ENCODE measurements around the gene PPP1R12B.
A peak's percentile ranks its signal among the peaks of the same experiment; 100 is the strongest.
"Not testable (repeated sequence)": the region's sequence is repeated elsewhere in the genome, so short reads cannot be mapped to it uniquely, and the experiment has no call there.

PPP1R12B gene

DNA sequence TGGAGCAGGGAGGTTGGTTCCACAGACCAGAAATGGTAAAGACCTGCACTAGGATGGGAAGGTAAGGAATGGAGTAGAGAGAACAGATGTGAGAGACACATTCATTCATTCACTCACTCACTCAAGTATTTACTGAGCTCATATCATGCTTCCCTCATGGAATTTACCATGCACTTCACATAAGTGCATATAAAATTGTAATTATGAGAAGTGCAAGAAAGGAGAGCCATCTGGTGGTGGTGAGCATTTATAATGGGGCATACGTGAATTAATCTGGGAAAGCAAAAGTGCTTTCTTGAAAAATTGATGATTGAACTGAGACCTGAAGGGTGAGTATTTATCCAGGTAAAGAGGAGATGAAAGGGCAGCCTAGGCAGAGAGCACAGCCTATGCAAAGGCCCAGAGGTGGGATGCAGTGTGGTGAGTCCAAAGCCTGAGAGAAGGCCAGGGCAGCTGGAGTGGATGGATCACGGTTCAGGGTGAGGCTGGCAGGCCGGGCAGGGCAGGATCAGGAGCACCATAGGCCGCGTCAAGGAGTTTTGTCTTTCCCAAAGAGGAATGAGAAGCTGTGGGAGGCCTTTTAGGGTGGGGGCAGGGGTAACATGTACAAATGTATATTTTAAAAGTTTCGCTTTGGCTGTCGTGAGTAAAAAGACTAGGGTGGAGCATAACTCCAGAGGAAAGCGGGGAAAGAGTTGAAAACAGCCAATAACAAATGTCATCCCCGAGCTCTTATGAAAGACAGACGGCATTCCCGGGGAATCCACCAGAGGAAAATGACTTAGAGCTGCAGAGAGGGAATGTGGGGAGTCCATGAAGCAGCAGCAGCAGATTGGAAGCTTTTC is 266.1 kb downstream of the PPP1R12B start:
- not testable (repeated sequence) for DNase-seq (ENCODE audit: low spot score)

DNA sequence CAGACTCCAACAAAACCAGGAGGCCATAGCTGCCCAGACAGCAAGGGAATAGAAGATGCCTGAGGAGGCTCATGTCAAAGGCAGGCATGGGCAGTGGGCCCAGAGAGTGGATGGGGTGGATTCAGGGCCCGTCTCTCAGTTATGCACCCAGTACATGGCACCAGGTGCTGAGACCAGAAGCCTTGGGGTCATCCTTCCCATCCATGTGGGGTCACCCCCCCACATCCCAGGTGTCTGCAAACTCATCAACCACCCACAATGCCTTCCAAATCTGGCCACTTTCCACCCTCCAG is 266.7 kb downstream of the PPP1R12B start:
- DNase-seq (ENCODE audit: low spot score) = not testable (repeated sequence)

DNA sequence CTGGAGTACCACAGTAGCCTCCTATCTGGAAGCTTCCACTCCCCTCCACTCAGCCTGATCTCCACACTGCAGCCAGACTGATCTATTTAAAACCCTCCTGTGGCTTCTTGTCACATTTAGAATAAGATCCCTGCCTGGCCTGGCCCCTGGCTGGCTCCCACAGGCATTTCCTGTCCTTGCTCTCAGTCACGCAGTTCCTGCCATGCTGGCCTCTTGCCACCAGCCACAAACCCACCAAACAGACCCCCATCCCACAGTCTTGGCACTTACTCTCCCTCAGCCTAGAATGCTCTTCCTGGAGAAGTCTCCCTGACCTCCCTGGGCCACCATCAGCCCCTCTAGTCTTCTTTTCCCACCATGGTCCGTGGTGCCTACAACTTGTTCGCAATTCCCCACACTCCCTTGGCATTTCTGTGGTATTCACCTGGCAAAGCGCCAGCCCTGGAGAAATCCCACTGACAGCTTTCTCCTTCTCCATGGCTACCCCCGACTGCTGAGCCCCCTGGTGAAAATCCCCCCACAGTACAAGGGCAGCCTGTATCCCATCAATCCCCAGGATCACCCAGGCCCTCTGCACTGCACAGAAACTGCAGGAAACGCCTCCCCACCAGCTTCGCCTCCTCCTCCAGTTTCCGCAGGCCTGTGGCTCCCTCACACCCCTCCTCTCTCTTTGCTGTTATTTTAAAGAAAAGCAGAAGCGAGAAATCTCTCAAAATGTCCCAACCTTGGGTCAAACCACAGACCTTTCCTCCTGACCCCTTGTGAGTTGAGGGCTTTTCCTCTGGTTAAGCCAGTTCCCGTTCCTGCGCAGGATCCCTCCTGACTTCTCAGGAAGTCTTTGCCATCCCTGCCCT is 267.2 kb downstream of the PPP1R12B start:
- DNase-seq (ENCODE audit: low spot score) = peak; percentile 64

DNA sequence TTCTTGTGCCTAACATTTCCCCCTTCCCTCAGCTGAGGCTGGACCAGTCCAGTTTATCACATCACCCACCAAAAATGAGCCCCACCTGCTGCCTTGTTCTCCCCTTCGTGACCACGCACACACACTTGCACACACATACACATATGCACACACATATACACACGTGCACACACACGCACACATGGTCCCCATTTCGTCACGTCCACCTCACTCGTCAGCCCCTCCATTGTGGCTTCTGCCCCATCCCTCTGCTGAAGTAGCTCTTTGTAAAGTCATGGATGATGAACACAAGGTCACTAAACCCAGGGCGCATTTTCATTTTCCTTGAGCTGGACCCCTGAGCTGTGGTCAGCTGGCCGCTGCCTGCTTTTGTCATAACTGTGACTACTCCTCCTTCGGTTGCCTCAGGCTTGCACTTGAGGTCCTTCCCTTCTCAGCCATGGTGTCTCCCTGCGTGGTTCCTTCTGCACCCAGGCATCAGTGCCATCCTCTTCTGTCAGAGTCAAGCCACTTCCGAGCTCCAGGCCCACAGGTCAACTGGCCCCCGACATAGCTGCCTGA is 267.9 kb downstream of the PPP1R12B start:
- no peak for DNase-seq (ENCODE audit: low spot score)

DNA sequence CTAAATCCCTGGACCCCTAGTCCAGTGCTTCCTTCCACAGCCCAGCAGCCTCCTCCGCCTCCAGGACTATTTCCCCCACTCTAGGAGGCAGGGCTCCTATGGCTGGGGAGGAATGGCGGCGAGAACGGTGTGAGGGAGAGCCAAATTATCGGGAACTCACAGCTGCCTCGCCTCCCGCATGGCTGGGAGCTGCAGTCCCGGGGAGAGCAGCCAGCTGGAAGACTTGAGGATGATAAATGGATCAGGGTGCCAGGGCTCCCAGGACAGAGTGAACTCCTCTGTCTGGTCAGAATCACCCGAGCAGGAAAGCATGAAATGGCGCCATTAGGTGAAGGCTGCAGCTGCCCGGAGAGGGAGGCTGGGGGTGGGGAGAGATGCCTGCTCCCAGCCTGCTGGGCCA is 270.5 kb downstream of the PPP1R12B start:
- DNase-seq (ENCODE audit: low spot score) = not testable (repeated sequence)

DNA sequence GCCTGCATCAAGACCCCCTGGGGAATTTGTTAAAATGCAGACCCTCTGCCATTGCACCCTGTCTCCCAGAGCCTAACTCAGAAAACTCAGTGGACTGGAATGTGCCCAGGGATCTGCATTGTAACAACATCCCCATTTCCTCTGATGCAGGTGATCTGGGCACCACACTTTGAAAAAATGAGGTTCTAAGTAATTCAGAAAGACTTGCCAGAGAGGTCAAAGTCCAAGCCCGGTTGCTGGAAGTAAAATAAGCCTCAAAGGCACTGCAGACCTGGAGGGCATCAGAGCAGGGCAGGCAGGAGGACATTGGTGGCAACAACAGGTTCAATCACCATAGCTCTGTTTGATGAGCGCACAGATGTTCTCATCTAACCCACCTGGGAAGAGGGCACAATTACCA is 271.0 kb downstream of the PPP1R12B start:
- no peak for DNase-seq (ENCODE audit: low spot score)

DNA sequence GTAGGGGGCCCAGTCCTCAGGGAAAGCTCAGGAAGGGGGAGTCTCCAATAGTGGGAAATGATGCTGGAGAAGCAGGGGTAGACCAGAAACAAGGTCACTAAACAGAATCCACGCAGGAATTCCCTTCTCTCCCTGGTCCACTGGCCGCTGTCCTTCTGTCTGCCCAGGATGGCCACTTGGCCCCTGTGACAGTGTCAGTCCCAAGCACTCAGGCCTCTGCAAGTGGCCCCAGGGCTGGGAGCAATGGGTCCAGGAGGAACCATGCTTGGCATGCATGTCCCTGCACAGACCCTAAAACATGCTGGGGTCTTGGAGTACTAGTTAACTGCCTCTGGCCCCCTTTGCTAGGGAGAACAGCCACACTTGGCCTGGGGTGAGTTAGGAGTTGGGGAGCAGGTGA is 271.5 kb downstream of the PPP1R12B start:
- not testable (repeated sequence) for DNase-seq (ENCODE audit: low spot score)

DNA sequence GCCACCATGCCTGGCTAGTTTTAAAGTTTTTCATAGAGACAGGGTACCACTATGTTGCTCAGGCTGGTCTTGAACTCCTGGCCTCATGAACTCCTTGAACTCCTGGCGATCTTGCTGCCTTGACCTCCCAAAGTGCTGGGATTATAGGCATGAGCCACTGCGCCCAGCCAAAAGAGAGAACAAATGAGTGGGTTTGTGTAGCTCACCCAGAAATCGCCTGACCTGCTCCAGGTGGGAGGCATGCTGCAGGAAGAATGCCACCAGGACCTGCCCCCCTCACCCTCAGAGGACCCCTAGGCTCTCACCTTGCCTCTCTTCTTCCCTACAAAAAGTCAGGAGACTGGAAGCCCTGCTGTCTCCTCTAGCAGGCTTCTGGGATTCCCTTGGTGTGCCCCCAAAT is 272.9 kb downstream of the PPP1R12B start:
- DNase-seq (ENCODE audit: low spot score) = no peak

DNA sequence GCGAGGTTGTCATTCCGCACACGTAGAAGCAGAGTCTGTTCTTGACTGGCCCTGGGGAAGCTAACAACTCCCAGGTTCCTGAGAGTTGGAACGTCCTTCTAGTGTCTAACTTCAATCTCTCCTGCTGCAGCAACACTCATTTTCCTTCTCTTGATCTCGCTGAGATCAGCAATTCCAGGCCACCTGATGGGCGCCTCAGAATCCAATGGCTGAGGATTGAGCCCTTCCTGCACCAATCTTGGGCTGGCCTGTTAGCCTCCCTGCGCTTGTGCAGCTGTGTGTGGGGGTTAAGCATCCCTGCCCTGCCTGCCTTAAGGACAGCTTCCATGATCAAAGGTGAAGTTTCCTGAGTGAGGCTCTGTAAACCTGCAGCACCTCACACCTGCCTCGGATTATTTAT is 273.9 kb downstream of the PPP1R12B start:
- no peak for DNase-seq (ENCODE audit: low spot score)

DNA sequence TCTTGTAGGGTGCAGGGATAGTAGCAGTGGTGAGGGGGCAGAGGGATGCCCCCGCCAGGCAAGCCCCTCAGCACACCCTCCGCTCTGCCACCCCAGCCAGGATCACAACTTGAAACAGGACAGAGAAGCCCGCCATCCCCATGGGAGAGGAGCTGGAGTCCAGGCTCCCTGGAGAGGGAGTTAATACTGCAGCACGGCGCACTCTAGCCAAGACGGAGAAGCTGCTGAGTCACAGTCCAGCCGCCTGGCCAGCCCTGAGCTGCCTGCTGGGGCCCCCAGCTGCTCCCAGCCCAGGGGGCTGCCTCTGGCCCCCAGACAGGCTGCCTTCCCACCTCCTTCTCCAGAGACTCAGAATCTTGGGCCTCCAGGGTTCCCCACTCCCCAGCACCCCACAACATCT is 274.6 kb downstream of the PPP1R12B start:
- DNase-seq (ENCODE audit: low spot score) = no peak

DNA sequence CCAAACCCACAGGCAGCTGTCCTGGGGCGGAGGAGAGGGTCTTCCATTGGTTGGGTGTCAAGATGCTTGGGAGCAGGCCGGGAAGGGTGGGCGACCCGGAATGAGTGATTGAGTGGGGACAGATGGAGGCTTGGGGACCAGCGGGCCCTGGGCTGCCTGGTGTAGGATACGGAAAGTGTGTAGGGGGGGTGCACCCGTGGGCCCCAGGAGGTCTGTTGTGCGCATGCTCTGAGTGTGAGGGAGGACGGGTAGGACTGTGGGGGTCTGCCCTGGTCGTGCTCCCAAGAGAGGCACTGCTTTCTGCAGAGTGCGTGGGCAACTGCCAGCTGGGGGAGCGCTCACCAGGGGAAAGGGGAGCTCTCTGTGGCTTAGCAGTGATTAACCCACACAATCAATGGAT is 275.0 kb downstream of the PPP1R12B start:
- DNase-seq (ENCODE audit: low spot score) = not testable (repeated sequence)

DNA sequence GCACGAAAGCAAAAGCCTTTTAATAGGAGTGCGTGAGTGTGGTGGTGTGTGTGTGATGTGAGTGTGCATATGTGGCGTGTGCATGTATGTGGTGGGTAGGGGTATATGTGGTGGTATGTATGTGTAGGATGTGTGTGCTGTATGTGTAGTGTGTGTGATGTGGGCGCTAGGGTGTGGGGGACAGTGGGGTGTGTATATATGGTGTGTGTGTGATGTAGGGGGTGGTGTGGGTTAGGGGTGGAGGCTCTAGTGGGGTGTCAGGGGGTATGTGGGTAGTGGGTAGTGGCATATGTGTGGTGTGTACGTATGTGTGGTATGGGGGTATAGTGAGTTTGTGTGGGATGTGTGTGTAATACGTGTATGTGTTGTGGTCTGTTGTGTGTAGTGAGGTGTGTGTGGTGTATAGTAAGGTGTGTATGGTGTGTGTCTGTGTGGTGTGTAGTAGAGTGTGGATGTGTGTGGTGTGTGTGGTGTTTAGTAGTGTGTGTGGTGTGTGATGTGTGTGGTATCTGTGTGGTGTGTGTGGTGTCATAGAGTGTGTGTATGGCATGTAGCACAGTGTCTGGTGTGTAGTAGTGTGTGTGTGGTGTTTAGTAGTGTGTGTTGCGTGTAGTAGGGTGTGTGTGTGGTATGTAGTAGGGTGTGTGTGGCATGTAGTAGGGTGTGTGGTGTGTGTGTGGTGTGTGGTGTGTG is 275.7 kb downstream of the PPP1R12B start:
- DNase-seq (ENCODE audit: low spot score) = no peak

DNA sequence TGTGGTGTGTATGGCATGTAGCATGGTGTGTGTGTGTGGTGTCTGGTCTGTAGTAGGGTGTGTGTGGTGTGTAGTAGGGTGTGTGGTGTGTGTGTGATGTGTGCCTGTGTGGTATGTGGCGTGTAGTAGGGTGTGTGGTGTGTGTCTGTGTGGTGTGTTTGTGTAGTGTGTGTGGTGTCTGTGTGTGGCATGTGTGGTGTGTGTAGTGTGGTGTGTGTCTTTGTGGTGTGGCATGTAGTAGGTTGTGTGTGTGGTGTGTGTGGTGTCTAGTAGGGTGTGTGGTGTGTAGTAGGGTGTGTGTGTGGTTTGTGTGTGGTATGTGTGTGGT is 276.2 kb downstream of the PPP1R12B start:
- DNase-seq (ENCODE audit: low spot score) = no peak

DNA sequence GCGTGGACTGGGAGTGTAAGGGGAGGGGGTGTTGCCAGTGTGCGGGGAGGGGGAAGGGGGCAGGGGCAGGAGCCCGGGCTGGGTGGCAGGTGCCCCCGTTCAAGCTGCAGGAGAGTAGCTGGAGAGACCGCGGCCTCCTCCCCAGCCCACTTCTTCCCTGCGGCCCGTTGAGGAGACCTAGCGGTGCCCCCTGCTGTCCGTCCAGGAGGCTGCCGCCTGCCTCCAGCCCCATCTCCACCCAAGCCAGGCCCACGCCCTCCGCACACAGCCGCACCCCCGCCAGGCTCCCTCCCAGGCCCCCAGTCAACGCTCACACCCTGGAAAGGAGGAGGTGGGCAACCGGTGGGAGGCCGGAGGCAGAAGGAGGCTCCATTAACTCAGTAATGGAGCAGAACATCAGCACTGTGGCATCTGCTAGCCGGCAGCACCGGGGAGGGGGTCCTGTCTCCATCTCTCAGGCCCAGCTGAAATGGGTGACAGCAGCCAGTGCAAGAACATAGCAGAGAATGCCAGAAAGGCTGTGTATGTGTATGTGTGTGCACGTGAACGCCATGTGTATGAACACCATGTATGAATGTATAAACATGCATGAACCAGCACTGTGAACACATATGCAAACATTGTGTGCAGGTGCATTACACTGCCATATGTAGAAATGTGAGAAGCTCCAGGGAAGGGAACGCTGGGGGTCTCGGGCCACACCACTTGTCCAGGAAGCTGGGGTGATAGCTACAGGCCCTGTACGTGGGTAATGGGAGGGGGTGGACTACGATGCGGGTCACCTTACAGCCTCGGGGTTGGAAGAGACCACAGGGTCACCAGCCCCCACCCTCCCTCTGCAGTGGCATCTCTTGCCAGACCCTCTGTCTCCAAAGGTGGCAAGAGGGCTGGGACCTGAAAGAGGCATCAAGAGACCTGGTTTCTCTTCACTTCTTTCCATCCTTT is 277.2 kb downstream of the PPP1R12B start:
- peak; percentile 66 for DNase-seq (ENCODE audit: low spot score)

DNA sequence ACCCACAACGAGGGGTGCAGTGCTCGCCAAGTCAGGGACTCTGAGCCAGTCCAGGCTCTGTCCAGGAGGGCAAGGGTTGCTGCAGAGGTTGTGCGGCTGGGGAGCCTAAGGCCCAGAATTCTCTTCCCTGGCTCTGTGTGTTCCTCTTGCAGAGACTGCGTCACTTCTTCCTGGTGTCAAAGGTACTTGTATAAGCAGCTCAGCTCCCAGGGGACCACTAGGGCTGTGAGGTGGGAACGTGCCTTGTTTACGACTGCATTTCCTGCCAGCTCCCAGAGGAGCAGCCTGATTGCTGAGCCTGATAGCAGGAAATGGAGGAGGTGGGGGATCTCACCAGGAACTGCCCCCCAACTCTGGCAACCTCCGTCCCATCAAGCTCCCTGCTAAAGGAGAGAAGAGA is 278.5 kb downstream of the PPP1R12B start:
- not testable (repeated sequence) for DNase-seq (ENCODE audit: low spot score)

DNA sequence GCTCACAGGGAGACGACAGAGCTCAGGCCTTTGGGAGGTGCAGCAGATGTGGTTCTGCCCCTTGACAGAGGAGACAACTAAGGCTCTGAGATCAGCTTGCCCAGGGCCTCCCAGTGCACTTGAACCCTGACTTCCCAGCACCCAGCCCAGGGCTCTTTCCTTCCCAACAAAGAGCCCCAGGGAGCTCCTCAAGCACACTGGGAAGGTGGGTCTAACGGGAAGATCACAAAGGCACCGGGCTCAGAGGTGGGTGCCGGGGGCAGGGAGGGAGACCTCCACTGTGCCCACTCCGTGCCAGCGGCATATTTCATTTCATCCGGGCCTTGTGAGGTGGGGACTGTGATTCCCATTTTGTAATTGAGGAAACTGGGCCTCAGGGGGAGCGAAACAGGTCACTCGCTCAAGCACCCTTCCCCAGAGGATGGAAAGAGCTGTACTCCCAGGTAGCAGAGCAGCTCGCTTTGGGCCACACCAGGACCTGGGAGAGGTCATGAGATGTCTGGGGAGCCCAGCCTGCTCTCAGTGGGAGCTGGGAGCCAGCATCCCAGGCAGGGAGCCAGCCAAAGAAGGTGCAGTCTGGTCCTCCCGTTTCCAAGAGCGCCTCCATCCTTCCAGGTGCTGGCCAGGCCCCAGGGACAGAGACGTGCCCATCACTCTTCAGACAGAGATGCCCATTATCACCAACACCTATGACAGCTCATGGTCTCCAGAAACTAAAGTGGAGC is 279.5 kb downstream of the PPP1R12B start:
- no peak for DNase-seq (ENCODE audit: low spot score)

DNA sequence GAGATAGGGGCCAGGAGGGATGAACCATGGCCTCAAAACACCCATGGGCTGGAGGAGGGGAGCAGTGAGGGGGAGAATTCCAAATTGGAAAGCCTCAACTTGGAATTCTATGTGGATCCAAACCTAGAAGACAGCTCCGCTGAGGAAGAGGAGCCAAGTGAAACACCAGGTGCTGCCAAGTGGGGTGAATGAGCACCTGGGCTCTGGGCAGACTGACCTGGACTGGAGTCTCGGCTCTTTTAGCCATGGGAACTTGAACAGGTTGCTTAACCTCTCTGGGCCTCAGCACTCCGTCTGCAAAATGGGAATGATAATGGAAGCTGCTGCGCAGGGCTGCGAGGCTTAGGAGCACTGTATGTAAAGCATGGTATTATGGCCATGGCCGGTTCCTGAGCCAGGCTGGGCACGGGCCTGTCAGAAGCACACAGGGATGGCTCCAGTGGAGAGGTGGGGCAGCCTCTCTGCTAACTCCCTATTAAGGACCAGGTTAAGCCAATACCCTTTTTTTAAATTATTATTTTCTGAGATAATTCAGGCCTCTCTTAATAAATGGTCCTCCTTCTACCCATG is 280.2 kb downstream of the PPP1R12B start:
- DNase-seq (ENCODE audit: low spot score) = no peak

DNA sequence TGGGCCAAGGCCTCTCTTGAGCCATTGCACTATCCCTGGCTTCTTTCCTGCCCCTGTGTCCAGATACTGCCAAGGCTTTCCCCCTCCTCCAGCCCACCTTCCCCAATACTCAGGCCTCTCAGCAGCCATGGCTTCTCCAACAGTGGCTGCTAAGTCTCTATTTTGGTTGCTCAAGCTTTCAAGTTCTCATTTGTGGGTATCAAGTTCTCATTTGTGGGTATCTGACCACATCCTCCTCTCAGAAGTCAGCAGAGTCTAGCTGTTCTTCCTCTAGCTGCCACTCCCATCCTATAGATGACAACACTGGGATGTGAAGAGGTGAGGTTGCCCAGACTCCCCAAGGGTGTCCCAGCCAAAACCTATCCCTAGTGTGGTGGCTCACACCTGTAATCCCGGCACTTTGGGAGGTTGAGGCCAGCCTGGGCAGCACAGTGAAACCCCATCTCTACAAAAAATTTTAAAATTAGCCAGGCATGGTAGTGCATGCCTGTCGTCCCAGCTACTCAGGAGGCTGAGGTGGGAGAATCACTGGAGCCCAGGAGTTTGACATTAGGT is 280.8 kb downstream of the PPP1R12B start:
- DNase-seq (ENCODE audit: low spot score) = not testable (repeated sequence)

DNA sequence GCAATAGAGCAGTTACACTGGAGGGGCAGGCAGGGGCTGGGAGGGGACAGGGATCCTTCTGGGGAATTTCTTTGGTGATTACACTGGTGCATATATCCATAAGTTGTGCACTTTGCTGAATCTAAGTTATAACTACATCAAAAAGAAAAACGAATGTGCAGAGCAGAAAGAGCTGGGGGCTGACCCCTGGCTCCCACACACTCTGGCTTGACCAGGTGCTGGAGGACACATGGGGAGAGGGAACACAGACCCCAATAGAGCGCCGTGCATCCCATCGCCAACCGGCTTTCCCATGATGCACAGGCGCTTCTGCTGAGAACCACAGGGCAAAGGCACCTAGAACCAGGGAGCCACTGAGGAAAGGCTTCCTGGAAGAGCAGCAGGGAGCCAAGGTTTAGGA is 281.6 kb downstream of the PPP1R12B start:
- DNase-seq (ENCODE audit: low spot score) = not testable (repeated sequence)

DNA sequence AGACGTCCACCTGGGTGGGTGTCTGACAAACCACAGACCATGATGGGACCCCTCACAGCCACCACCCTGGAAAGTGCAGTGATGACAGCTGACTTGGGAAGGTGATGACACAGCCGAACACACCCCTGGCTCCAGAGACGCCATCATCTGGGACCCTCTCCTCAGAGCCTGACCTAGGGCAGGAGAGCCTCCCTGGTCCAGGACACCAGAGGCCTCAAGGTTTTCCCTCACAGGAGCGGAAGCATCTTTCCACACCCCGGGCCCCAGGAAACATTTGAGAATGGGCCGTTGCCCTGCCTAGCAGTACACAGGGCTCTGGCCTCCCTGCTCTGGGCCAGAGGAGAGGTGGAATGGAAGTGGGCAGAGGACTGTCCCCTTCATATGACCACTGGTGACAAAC is 282.0 kb downstream of the PPP1R12B start:
- no peak for DNase-seq (ENCODE audit: low spot score)

Data from Ammon's horn (tissue), 1 donor.